Activated CD8-positive, alpha-beta memory T cell treated with anti-CD3 and anti-CD28 coated beads for 4 hours (primary cell): ENCODE data around the gene JCAD.
A peak's percentile ranks its signal among the peaks of the same experiment; 100 is the strongest.
"Not testable (repeated sequence)": the region's sequence is repeated elsewhere in the genome, so short reads cannot be mapped to it uniquely, and the experiment has no call there.

Experiments
- DNase-seq, 2 donors: peaks; one replicate each; pipeline ENCODE4 v3.0.0-alpha.2; 2020; ENCODE audit warnings: low read depth in 2 of 2

Gene JCAD, protein sequence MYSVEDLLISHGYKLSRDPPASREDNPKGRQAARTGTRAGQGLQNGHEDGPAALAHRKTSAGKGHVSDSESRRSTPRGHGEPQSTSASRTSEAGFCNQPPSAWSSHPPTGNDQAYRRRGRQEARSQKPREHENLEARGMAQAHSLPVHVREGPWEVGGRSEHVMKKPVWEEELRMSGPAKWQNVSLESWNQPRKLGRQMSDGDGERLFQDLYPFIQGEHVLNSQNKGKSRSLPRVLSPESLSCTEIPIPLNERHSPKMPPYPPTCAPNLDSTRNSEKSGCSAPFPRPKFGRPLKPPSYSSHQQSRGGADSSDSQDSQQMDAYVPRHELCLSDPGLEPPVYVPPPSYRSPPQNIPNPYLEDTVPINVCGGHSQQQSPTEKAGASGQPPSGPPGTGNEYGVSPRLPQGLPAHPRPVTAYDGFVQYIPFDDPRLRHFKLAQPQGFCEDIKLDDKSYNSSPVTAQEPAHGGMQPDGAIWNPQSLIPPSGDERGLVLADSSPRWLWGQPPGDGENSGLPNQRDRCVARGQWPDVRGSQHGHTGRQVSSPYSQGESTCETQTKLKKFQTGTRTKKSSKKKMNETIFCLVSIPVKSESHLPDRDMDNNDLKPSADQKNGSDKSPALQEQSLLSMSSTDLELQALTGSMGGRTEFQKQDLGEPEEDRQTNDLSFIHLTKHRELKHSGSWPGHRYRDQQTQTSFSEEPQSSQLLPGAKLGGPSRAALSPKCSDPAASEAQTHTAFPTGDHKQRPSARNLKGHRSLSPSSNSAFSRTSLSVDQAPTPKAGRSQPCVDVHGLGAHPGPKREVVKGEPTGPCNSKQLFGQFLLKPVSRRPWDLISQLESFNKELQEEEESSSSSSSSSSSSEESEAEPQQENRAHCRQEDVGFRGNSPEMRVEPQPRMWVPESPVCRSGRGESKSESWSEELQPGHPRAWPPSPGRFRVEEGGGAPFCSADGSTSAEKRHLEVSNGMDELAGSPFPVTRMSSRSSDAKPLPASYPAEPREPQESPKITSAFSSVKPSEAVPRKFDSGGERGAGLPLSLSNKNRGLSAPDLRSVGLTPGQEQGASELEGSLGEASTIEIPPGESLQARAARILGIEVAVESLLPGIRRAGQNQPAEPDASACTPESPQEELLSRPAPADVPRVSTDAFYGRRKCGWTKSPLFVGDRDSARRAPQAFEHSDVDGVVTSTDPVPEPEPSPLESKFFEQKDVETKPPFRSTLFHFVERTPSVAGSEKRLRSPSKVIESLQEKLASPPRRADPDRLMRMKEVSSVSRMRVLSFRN (N-terminal part only)

DNA sequence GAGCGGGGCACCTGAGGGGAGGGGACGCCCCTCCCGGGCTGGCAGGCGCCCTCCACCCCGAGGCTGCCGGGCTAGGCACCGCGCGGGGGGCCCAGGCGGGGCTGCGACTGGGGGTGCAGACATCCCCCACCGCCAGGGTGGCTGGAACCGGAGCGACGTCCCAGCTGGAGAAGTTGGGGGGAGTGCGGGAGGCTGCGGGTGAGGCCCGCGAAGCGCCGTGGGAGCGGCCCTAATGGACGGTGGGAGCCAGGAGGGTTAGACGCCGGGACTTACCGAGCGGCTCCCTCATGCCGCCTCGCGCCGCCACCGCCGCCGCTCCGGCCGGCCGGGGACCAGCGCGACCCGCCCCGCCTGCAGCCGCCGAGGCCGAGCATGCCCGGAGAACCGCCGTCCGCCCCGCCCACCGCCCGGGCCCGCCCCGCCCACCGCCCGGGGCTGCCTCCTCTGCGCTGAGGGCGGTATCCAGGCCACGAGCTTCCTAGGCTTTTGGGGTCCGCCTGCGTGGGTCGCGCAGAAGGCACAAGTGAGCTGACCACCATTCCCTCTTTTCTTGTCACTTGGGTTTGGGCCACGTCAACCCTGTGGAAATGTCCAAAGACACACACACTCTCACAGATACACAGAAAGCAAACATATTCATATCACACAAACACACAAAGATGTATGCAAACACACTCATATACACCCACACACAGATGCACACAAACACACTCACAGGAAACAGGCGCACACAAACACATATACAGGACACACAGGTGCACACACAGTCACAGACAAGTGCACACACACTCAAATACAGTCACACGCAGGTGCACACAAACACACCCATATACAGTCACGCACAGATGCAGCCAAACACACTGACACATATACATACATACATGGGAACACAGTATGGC, at the start of gene JCAD:
JCAD (minus strand) TSS at position 378 of the 899 bp plus-strand sequence. CDS start 11,774 bp downstream, outside the sequence.
- DNase-seq, result peak; percentile 13 to 17

DNA sequence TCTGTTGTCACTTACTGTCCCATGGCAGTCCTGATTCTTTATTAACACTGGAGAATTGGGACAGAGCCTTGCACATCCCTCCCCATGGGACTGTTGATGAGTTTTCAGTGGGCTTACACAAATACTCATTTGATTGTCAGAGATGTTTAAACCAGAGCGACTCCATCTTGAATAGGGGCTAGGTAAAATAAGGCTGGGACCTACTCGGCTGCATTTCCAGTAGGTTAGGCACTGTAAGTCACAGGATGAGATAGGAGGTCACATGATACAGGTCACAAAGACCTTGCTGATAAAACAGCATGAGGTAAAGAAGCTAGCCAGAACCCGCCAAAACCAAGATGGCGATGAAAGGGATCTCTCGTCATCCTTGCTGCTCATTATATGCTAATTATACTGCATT, 47.6 kb upstream of the JCAD start:
- no peak for DNase-seq

DNA sequence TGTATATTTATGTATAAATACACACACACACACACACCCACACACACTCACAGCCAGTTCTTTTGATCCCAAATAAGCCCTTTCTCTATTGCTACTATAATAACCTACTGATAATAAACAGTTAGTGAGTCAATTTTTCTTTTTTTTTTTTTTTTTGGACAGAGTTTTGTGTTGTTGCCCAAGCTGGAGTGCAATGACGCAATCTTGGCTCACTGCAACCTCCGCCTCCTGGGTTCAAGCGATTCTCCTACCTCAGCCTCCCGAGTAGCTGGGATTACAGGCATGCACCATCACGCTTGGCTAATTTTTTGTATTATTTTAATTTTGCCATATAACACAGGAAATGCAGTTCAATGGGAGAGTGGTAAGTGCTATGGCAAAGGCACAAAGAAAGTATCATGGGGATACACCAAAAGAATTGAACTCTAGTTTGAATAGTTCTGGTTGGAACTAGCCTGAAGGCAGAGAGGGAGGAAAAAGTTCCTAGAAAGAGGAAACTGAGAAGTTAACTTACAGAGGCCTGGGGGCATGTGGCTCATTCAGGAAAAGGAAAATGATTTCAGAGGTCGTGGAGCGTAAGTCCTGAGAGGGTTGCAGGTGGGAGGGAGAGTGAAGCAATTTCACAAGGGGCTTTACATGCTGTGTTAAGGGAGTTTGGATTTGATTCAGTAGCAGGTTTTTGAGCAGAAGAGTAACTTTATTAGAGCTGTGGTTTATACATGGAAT, 44.4 kb upstream of the JCAD start:
- DNase-seq, result no peak

DNA sequence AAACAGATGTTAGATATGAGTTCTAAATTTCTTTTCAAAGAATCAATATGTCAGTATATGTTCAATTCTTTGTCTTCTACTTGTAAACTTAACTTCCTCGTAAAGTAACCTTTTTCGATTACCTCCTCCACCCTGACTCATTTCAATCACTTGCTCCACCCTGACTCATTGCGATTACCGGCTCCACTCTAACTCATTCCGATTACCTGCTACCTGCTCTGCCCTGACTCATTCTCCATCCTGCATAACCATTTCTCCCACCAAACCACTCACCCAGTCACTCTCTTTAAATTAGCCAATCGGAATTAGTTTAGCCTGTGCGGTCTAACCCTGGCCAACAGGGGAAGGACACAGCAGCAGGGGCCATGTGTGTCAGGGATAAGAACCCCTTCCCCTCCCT, 40.3 kb upstream of the JCAD start:
- not testable (repeated sequence) for DNase-seq

DNA sequence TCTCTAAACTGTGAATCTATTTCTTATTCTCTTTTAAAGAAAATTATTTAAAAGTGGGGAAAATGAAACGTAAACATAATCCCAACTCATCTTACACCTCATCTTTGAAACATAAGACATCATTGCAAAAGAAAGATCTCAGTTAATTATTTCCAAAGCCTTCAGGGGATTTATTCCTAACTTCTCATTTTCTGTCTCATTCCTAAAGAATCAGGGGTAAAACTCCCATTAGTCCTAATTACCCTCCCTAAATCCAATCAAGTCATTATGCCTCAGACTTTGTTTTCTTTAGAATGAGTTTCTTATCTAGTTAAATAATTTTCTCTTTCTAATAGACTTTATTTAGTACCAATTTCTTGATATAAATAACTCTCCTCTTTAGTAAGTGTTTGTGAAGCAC, 39.7 kb upstream of the JCAD start:
- DNase-seq, result no peak

DNA sequence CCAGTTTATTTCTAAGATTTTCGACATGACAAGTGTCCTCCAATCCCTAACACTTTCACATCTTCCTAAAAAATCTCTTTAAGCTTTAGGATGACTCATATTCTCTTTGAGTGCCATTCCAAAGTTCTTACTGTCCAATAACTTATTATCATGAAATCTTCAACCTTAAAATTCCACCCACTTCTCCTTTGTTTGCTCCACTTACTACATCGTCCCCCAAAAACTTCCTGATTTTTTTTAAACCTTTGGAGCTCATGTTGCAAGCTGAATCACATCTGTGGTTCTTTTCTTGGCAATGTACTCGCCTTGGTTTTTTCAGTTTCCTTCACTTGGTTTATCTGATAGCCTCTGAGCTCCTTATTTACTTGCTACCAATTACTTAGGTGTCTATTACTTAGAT, 39.2 kb upstream of the JCAD start:
- no peak for DNase-seq

DNA sequence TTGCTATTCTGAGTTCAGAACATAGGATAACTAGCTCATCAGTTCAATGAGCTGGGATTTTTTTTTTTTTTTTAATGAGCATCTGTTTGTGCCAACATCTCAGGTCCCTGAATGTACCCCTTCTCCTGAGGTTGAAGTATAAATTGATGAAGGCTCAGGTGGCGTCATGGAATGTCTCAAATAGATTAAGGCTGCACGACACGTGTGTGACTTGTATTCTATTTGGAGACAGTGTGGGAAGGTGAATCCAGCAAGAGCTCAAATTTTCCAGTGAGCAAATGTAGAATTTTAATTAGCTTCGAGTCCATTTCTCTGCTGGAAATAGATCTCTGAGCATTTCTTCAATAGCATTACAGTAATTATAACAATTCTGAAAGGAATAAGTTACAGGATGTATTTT, 37.2 kb upstream of the JCAD start:
- no peak for DNase-seq

DNA sequence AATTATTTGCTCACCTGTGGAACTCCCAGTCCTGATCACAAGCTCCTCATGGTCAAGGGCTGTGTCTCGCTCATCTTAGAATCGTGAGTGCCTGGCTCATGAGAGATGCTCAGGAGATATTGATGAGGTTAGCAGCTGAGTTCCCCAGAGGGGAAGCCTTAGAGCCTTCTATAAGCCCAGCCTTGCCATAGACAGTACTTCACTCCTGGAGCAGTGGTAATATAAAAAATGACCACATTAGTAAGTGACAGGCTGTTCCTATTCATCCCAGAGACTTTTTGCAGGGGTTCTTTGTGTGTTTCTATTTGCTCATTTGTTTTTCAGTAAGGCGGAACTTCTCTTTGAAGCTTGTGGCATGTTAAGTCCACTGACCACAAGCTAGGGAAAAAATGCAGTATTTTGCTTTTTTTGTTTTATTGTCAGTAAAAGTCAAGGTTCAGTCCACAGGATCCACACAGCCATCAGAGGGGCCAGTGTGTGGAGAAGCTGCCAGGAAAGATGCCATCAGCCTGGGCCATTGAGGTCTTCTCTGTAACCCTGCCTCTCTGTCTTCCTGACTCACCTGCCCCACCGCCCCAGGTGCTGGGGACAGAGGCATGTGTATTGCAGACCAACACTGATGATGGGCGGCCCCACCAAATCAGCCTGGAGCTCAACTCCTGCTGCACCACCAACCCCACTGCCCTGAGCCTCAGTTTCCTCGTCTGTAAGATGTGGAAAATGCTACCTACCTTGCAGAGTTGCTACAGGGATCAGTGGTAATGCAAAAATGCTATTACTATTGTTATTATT, 36.4 kb upstream of the JCAD start:
- no peak for DNase-seq

DNA sequence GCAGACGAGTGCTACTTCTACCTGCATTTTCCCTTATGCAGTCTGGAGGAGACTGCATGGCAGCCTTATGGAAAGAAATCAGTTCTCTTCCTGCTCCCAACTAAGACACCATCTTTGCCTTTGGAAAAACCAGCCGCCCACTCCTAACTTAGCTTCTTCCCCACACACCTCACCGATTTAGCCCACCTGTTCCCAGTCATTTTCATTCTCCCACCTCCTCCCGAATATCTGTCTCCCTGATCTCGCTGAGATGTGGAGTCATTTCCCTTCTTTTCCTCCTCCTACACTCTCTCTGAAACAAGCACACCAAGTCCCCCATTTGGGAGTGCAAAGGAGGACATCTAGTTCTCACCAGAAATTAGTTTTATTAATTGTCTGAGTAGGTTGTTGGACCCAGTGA, 35.2 kb upstream of the JCAD start:
- no peak for DNase-seq

DNA sequence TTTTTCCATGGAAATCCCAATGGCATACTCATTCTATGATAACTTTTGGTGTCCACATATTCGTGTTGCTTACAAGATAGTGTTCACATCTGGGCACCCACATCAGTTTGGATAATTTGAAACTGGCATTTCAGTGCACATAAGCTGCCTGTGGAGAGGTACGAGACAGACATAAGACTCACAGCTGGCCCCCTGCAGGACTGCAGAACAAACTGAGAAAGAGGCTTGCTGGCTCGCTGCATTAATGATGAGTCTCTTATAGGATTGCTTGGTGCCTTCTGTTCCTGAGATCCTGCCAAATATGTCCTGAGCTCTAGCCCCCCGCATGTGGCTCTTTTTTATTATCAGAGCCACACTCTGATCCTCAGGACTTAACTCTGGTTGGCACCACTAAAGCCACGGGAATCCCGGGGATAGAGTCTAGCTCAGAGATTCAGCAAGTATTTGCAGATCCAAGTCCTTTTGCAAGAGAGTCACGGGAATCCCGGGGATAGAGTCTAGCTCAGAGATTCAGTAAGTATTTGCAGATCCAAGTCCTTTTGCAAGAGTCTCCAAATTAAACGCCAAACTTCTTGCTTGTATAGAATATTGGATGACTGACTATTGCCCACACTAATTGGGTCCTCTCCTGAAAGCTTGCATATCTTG, 34.0 kb upstream of the JCAD start:
- no peak for DNase-seq

DNA sequence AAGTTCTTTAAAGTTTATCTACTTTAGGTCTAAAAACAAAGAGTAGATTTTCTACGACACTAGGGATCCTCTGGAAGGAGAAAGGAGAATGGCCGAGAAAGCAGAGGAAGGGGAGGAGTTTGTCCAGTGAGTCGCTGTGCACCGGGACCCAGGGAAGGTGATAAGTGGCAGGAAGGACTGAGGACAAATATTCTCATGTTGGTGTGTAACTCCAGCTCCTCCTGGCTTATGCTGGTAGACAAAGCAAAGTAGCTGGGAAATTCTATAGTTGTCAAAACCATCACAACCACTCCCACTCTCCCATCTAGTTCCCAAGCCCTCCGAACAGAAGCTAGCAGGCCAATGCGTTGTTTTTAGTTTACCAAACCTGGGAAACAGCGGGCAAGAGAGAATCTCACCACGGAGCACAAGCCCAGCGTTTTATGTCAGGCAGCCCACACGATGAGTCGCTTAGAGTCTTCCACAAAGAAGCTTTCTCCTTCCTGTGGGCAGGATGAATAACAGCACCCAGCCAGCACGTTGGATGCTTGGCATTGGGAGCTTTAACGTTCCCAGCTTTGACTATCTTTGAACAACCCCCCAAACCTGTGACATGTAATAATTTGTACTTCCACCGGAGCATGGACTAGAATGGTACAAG, 32.9 kb upstream of the JCAD start:
- no peak for DNase-seq

DNA sequence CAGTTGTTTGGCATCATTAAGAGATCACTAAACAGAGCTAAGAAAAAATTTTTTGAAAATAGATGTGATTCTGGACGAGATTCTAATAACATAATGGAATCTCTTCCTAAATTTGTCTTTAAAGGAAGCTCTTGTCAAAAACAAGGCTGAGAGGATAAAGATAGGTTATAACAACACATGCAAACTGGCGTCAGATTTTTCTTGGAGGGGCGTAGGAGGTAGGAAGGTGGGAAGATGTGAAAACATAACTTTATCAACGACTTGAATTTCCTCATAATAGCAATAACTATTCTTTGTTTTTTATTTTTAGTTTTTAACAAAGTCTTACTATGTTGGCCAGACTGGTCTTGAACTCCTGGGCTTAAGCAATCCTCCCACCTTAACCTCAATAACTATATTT, 31.8 kb upstream of the JCAD start:
- DNase-seq, result no peak

DNA sequence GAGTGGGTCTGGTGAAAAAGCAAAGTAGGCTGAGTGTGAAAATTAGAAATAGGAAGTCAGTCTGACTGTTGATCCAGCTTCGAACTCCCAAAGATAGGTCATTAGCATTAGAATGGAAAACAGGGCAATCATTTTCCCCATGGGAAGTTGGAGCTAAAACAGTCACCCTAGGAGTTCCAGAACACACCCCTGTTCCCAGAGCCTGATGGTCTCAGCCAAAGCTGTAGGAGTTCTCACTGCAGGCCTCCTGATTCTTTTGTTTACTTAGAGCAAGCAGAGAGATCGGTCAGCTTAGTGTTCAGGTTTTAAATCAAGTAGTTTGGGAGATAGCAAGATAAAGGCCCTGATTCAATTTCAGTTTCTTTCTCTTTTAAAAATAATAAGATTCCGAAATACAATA, 28.8 kb upstream of the JCAD start:
- DNase-seq, result no peak

DNA sequence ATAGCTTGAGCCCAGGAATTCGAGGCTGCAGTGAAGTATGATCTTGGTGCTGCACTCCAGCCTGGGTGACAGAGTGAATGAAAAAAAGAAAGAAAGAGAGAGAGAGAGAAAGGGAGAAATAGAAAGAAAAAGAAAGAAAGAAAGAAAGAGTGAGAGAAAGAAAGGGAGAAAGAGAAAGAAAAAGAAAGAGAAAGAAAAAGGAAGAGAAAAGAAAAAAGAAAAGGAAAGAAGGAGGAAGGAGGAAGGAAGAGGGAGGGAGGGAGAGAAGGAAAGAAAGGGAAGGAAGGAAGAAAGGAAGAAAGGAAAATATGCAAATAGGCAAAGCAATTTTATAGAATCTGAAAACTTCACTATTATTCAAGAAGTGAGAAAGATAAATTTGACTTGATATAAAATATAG, 24.5 kb upstream of the JCAD start:
- no peak for DNase-seq

DNA sequence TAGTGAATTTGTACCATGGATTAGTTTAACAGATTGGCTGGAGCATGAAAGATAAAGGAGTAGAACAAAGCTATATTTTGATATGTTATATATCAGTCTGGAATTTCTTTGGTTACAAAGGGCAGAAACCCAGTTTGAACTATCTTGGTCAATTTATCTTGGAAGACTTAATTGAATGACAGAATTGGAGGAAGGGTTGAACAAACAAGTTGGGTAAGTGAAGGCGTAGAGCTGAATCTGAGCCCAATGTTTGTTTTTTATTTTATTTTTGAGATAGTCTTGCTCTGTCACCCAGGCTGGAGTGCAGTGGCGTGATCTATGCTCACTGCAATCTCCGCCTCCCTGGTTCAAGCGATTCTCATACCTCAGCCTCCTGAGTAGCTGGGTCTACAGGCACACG, 21.8 kb upstream of the JCAD start:
- DNase-seq, result no peak

DNA sequence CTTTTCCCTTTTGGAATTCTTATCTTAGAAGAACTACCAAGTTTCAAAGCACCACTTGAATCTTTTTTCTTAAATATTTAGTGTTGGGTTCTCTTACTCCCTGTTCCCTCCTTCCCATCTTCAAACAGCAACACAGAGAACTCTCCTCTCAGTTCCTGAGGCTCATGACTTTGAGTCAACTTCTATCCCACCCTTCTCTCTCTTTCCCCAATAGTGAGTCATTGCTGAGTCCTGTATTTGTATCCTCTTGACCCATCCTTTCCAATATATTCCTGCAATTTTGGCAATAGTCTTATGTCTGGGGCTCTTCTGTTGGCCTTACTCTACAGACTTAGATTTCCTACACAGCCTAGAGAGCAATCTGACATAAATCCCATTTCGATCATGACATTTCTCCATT, 20.8 kb upstream of the JCAD start:
- no peak for DNase-seq

DNA sequence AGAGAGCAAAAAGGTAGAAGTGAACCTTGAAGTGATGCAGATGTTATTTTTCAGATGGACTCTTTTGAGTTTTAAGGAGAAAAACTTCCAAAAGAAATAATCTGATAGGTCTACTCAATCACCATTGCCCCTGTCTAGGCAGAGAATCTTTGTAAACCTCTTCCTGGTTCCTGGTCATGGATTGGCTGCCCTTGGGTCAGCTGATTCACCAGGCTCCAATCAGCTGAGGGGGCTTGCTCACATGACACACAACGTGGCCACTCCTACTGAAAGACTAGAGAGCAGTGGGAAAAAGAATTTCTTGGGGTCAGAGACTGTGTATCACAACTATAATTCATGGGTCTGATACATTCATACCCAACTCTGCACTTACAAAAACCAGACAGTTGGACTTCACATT, 20.0 kb upstream of the JCAD start:
- DNase-seq, result no peak

DNA sequence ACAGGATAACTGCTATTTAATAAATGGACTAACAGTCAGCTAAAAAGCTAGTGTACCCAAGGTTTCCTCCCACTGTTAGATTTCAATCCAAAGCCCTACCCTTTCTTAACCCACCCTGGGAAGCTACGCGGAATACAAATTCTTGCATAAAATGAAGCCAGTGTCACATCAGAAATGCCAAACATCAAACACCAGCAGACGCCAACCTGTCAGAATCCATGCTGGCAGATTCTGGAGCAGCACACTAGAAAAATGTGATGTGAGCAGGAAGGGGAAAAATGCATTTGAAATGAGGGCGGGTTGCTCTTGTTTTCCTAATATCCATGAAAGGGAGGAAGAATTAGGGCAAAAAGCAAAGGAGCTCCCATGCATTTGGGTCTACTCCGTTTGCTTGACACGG, 16.1 kb upstream of the JCAD start:
- DNase-seq, result no peak

DNA sequence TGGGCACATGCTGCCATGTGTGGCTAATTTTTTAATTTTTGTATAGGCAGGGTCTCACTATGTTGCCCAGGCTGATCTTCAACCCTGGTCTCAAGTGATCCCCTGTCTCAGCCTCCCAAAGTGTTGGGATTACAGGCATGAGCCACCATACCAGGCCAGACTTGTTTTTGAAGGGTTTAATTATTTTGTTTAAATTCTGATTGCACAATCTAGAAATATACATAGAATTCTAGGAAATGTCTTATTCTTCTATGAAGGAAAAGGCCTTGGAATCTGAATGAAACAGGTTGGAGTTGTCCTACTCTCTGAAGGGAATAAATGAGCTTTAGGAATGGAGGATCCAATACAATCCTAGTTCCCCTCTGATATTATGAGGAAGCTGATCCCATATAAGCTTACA, 15.5 kb upstream of the JCAD start:
- no peak for DNase-seq
